ENCODE data around the gene NELL1.

DNA sequence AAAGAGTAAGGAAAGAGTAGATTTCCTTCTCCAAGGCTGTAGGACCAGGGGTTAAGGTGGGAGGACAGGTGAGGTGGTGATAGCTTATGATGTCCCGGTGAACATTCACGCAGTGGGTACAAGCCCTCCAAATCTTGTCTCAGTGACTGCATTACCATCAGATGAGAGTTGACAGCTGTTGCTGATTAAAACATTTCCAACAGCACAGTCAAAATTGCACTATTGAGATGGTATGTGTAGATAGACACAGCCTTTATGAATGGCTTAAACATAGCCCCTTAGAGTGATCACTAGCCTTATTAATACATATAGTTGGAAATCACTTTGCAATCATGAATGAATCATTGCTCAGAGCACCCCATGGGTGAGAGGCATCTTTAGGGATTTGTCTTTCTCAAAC lies 7.3 kb downstream of the NELL1 start:
- TF ChIP-seq EZH2phosphoT487 (IDR thresholded peaks at IDR 0.05; ENCODE audit: low read depth, severe bottlenecking, unreplicated experiment) (no peak), EZH2 (IDR thresholded peaks at IDR 0.05; ENCODE audit: borderline replicate concordance) (no peak)
- TF ChIP-seq, protein P1, sequence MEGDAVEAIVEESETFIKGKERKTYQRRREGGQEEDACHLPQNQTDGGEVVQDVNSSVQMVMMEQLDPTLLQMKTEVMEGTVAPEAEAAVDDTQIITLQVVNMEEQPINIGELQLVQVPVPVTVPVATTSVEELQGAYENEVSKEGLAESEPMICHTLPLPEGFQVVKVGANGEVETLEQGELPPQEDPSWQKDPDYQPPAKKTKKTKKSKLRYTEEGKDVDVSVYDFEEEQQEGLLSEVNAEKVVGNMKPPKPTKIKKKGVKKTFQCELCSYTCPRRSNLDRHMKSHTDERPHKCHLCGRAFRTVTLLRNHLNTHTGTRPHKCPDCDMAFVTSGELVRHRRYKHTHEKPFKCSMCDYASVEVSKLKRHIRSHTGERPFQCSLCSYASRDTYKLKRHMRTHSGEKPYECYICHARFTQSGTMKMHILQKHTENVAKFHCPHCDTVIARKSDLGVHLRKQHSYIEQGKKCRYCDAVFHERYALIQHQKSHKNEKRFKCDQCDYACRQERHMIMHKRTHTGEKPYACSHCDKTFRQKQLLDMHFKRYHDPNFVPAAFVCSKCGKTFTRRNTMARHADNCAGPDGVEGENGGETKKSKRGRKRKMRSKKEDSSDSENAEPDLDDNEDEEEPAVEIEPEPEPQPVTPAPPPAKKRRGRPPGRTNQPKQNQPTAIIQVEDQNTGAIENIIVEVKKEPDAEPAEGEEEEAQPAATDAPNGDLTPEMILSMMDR (IDR thresholded peaks at IDR 0.05; ENCODE audit: poor library complexity), result no peak

All from hepatocyte (in vitro differentiated cells).